SU-DHL-6 (cell line): ENCODE data around the gene DLG2.

Source experiments
- EZH2phosphoT487 ChIP-seq: fragments of 200-600 bp; sonication (generic), shearing (Covaris generic); conservative IDR thresholded peaks from 2 replicates; pipeline ENCODE4 v1.6.1; 2018; ENCODE audit warnings: mild to moderate bottlenecking, antibody characterized with exemption, low read length, moderate library complexity, mixed read lengths
- TF ChIP-seq, protein P1 (sequence below): fragments of 200-600 bp; sonication (generic); IDR thresholded peaks from one replicate; pipeline ENCODE4 v1.5.1; 2017; ENCODE audit warnings: antibody characterized with exemption, mild to moderate bottlenecking, low read length, moderate library complexity; ENCODE audit not compliant: insufficient read depth, poor library complexity, severe bottlenecking

DNA sequence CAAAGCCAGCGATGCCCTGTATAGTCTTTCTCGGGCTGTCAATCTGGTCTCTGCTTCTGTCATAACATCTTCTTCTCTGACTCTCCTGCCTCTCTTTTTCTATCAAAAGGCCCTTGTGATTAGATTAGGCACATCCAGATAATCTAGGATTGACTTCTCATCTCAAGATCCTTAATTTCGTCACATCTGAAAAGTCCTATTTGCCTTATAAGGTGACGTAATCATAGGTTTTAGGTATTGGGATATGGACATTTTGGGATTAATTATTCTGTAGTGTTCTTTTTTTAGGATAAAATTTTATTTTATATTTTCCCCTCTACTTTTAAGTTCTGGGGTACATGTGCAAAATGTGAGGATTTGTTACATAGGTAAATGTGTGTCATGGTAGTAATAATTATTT, 1860.2 kb downstream of the DLG2 start:
- TF ChIP-seq, protein P1, sequence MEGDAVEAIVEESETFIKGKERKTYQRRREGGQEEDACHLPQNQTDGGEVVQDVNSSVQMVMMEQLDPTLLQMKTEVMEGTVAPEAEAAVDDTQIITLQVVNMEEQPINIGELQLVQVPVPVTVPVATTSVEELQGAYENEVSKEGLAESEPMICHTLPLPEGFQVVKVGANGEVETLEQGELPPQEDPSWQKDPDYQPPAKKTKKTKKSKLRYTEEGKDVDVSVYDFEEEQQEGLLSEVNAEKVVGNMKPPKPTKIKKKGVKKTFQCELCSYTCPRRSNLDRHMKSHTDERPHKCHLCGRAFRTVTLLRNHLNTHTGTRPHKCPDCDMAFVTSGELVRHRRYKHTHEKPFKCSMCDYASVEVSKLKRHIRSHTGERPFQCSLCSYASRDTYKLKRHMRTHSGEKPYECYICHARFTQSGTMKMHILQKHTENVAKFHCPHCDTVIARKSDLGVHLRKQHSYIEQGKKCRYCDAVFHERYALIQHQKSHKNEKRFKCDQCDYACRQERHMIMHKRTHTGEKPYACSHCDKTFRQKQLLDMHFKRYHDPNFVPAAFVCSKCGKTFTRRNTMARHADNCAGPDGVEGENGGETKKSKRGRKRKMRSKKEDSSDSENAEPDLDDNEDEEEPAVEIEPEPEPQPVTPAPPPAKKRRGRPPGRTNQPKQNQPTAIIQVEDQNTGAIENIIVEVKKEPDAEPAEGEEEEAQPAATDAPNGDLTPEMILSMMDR = no peak
- TF ChIP-seq EZH2phosphoT487 = no peak
